DOHH2 (cell line): ENCODE measurements around the gene CCNL2.

Source experiments
- H3F3A ChIP-seq: fragments of 200-600 bp; sonication (generic), shearing (Covaris generic); 2 replicates; pipeline ENCODE4 v1.6.0; 2016; ENCODE audit warnings: antibody characterized with exemption, mild to moderate bottlenecking; ENCODE audit not compliant: control insufficient read depth, insufficient read depth
- H3K27ac ChIP-seq: fragments of 200-600 bp; sonication (generic); 2 replicates; pipeline ENCODE4 v1.5.1; 2014; ENCODE audit warnings: low read depth, mild to moderate bottlenecking, low read length, moderate library complexity
- H3K27me3 ChIP-seq: fragments of 200-600 bp; sonication (generic); 2 replicates; pipeline ENCODE4 v1.6.1; 2014; ENCODE audit warnings: mild to moderate bottlenecking, low read length, mixed read lengths; ENCODE audit not compliant: control insufficient read depth
- H3K36me3 ChIP-seq: fragments of 200-600 bp; sonication (generic); 2 replicates; pipeline ENCODE4 v1.6.1; 2014; ENCODE audit warnings: mild to moderate bottlenecking, low read length, moderate library complexity, mixed read lengths; ENCODE audit not compliant: control insufficient read depth
- H3K4me1 ChIP-seq: fragments of 200-600 bp; sonication (generic); 2 replicates; pipeline ENCODE4 v1.6.1; 2014; ENCODE audit warnings: mild to moderate bottlenecking, low read length, mixed read lengths; ENCODE audit not compliant: control insufficient read depth
- H3K4me2 ChIP-seq: fragments of 200-600 bp; sonication (generic); 2 replicates; pipeline ENCODE4 v1.6.0; 2014; ENCODE audit warnings: mild to moderate bottlenecking, low read length, moderate library complexity
- H3K4me3 ChIP-seq: fragments of 200-600 bp; sonication (generic); 2 replicates; pipeline ENCODE4 v1.5.1; 2014; ENCODE audit warnings: mild to moderate bottlenecking, low read length, mixed read lengths
- H3K79me2 ChIP-seq: fragments of 200-600 bp; sonication (generic); 2 replicates; pipeline ENCODE4 v1.6.1; 2014; ENCODE audit warnings: mild to moderate bottlenecking, low read length, mixed read lengths; ENCODE audit not compliant: control insufficient read depth
- H3K9me2 ChIP-seq: fragments of 200-600 bp; sonication (generic); replicated peaks from 2 replicates; pipeline ENCODE4 v1.6.1; 2014; ENCODE audit warnings: mild to moderate bottlenecking, low read length, mixed read lengths; ENCODE audit not compliant: control insufficient read depth
- H3K9me3 ChIP-seq: fragments of 200-600 bp; sonication (generic); 2 replicates; pipeline ENCODE4 v1.6.1; 2014; ENCODE audit warnings: antibody characterized with exemption, low read length, mixed read lengths; ENCODE audit not compliant: control insufficient read depth, insufficient read depth
- H4K20me1 ChIP-seq: fragments of 200-600 bp; sonication (generic); 2 replicates; pipeline ENCODE4 v1.6.0; 2014; ENCODE audit warnings: low read depth, mild to moderate bottlenecking, antibody characterized with exemption, low read length, moderate library complexity; ENCODE audit not compliant: control insufficient read depth, insufficient read depth
- CTCF ChIP-seq: fragments of 200-600 bp; sonication (generic); IDR thresholded peaks from one replicate; pipeline ENCODE4 v1.5.1; 2014; ENCODE audit warnings: antibody characterized with exemption, mild to moderate bottlenecking, low read depth, low read length; ENCODE audit not compliant: poor library complexity, severe bottlenecking
- EZH2phosphoT487 ChIP-seq: fragments of 200-600 bp; sonication (generic); IDR thresholded peaks from 2 replicates; pipeline ENCODE4 v1.6.1; 2017; ENCODE audit warnings: borderline replicate concordance, mild to moderate bottlenecking, antibody characterized with exemption, low read length, moderate library complexity, mixed read lengths

Gene CCNL2

GRCh38 chr1:1336931-1337792, 62.0 kb downstream of the CCNL2 start:
- Histone ChIP-seq H3K4me2 (no peak overlapping the region), H3K79me2 (no peaks in the 10 kb centered on the region), H4K20me1 (peaks cover 5% of the 10 kb centered on the region; the same call in 1 of the 2 replicates), H3K4me3 (no peak overlapping the region), H3K36me3 (peaks cover 27% of the 10 kb centered on the region), H3F3A (no peaks in the 10 kb centered on the region), H3K9me2 (no peaks in the 10 kb centered on the region), H3K27ac (no peak overlapping the region), H3K9me3 (peaks cover 5% of the 10 kb centered on the region; the same call in 1 of the 2 replicates), H3K27me3 (no peaks in the 10 kb centered on the region), H3K4me1 (no peaks in the 10 kb centered on the region)
- no peak for TF ChIP-seq CTCF
- no peak for TF ChIP-seq EZH2phosphoT487

- TF ChIP-seq EZH2phosphoT487 (no peak), CTCF (no peak)
- Histone ChIP-seq H3K27ac (no peak overlapping the region), H4K20me1 (peaks cover 5% of the 10 kb centered on the region; the same call in 1 of the 2 replicates), H3K9me3 (peaks cover 4% of the 10 kb centered on the region; the same call in 1 of the 2 replicates), H3K36me3 (peaks cover 23% of the 10 kb centered on the region), H3K4me2 (no peak overlapping the region), H3K79me2 (no peaks in the 10 kb centered on the region), H3K9me2 (no peaks in the 10 kb centered on the region), H3K27me3 (no peaks in the 10 kb centered on the region), H3K4me1 (no peaks in the 10 kb centered on the region), H3K4me3 (no peak overlapping the region), H3F3A (no peaks in the 10 kb centered on the region)
Observed at GRCh38 chr1:1336446-1336845, 62.7 kb downstream of the CCNL2 start.

GRCh38 chr1:1335792-1336248, 63.3 kb downstream of the CCNL2 start:
- Histone ChIP-seq H3K36me3 (peaks cover 17% of the 10 kb centered on the region), H3K27ac (no peak overlapping the region), H3K4me3 (no peak overlapping the region), H3K4me1 (no peaks in the 10 kb centered on the region), H3K9me3 (no peaks in the 10 kb centered on the region; the same call in 1 of the 2 replicates), H3K27me3 (no peaks in the 10 kb centered on the region), H3K4me2 (no peak overlapping the region), H4K20me1 (peaks cover 5% of the 10 kb centered on the region; the same call in 1 of the 2 replicates), H3F3A (no peaks in the 10 kb centered on the region), H3K79me2 (no peaks in the 10 kb centered on the region), H3K9me2 (no peaks in the 10 kb centered on the region)
- no peak for TF ChIP-seq EZH2phosphoT487
- no peak for TF ChIP-seq CTCF
